Hair follicular keratinocyte (primary cell): ENCODE results near the gene SNX22. TPM values are rescaled to one million over a fixed set of nuclear protein-coding genes. Genes with fewer than 3 reads are reported as not detected.

Source experiments
- total RNA-seq: library from RNA; depleted of rRNA; stranded (reverse); fragments of >200 nt; gene quantifications from 2 replicates; pipeline ENCODE4 v1.2.3, GENCODE V29; 2015

Gene SNX22
- total RNA-seq = not detected in 2 replicates

DNA sequence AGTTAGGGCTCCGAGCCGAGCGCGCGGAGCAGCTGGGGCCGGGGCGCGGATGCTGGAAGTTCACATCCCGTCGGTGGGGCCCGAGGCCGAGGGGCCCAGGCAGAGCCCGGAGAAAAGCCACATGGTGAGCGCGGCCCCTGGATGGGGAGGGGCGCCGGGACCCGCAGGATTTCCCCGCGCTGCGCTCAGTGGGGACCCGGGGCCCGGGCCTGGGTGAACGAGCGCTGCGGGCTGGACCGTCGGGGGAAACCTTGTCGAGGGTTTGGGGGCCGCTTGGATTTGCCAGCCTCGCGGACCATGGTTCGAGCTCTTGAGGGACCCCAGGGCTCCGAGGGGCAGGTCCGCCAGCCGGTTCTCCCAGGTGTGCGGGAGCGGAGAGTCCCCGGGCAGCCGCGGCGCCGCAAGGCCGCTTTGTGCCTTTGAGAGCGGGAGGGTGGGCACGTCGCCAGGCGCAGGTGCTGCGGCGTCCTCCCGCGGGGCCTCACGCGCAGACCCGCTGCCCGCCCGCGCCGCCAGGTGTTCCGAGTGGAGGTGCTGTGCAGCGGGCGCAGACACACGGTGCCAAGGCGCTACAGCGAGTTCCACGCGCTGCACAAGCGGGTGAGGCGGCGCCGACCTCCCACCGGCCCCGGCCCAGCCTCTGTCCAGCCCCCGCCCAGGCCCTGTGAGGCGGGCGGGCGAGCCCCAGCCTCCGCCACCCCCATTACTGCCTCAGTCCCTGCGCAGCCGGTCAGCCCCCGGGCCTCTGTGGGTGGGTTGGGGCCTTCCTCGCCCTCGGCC is at the start of gene SNX22:
TSS of gene SNX22 (plus strand) at position 5 of the 780 bp plus-strand sequence. CDS start at position 50, 45 bp downstream.

DNA sequence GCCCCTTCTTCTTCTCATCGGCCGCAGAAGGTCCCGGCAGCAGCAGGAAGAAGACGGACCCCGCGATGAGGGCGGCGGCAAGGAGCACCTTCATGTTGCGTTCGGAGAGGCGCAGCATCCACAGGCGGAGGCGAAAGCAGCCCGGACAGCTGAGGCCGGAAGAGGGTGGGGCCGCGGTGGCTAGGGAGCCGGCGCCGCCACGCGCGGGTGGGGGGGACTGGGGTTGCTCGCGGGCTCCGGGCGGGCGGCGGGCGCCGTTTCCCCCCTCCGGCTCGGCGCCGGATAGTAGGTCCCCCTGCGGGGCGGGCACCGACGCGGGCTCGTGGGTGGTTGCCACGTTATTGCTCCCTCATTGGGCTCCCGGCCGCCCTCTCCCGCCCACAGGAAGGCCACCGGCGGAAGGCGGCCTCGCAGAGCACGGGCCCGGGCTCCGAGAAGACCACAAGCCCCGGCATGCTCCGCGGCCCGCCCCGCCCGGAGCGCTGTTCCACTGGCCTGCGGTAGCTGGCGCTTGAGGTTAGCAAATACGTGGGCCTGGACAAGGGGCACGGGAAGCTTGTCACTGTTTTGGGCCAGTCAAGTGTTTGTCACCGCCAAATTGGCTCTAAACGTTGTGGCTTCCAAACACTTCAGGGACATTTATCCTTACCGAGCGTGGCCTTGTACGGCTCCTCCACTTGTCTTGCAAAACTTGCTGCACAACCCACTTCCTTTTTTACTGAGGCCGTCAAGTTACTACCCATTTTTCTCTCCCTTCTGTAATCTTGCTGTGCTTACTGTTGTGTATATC is 11.5 kb downstream of the SNX22 start, which contains the start of gene PPIB:
TSS of gene PPIB (minus strand) at position 154 of the 790 bp plus-strand sequence. CDS start at position 118, 36 bp downstream.

Other genes with a start within 250 kb of the SNX22 start
- gene DAPK2, start 105.2 kb upstream of the SNX22 start, total RNA-seq = 1.2 and 2.0 TPM in 2 replicates
- 75.5 and 84.4 TPM in 2 replicates for gene CIAO2A, start 57.9 kb upstream of the SNX22 start, total RNA-seq
- 22.1 and 31.6 TPM in 2 replicates for gene SNX1, start 55.7 kb upstream of the SNX22 start, total RNA-seq
- 789 and 1,053 TPM in 2 replicates for gene PPIB, start 11.3 kb downstream of the SNX22 start, total RNA-seq
- 15.2 and 16.6 TPM in 2 replicates for gene CSNK1G1, start 204.4 kb downstream of the SNX22 start, total RNA-seq
- 33.3 and 39.1 TPM in 2 replicates for gene PCLAF, start 229.7 kb downstream of the SNX22 start, total RNA-seq
- gene TRIP4, start 236.1 kb downstream of the SNX22 start, total RNA-seq = 6.8 and 8.5 TPM in 2 replicates